ENCODE data around the gene JARID2. TPM values are rescaled to one million over a fixed set of nuclear protein-coding genes. Genes with fewer than 3 reads are reported as not detected.
A peak's percentile ranks its signal among the peaks of the same experiment; 100 is the strongest.

JARID2 gene
- total and polyA plus RNA-seq, 12 donors, result 2.3 to 11.6 (median 8.7) TPM

DNA sequence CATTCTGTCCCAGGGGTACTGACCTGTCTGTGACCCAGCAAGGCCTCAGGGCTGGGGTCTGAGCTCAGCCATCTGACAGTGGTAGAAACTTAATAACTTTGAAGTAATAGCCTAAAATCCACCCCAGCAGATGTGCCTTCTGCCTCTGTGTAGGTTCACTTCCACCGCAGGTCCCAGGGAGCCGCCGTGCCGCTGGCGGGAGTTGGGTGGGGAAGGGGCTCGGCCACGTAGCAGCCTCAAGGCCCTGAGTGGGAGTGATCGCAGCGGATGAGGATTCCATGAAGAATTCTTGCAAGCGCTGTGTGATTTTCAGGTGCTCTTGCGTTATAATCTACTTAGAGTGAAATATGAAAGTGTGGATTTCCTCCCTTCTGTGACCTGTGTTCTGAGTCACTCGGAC is 253.3 kb downstream of the JARID2 start:
- no peak overlapping the region for H3K27ac ChIP-seq
- WGBS, 2 donors, result 97% methylated on average over 12 of the region's 12 CpGs
- intact Hi-C loops (cut with DNase I), result loop anchor here in 3 of 10 donors (10.0 kb wide), 3 partner anchors 614 to 1374 kb away; no protein-coding TSS in a partner anchor
- H3K27me3 ChIP-seq, result no peaks in the 10 kb centered on the region
- no peak overlapping the region for H3K4me3 ChIP-seq
- H3K9me3 ChIP-seq, result no peaks in the 10 kb centered on the region
- TF ChIP-seq, protein P1, sequence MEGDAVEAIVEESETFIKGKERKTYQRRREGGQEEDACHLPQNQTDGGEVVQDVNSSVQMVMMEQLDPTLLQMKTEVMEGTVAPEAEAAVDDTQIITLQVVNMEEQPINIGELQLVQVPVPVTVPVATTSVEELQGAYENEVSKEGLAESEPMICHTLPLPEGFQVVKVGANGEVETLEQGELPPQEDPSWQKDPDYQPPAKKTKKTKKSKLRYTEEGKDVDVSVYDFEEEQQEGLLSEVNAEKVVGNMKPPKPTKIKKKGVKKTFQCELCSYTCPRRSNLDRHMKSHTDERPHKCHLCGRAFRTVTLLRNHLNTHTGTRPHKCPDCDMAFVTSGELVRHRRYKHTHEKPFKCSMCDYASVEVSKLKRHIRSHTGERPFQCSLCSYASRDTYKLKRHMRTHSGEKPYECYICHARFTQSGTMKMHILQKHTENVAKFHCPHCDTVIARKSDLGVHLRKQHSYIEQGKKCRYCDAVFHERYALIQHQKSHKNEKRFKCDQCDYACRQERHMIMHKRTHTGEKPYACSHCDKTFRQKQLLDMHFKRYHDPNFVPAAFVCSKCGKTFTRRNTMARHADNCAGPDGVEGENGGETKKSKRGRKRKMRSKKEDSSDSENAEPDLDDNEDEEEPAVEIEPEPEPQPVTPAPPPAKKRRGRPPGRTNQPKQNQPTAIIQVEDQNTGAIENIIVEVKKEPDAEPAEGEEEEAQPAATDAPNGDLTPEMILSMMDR (IDR thresholded peaks at IDR 0.05), result no peak
- H3K4me1 ChIP-seq, result peaks cover 9 to 61% (median 38%) of the 10 kb centered on the region in 9 donors
- DNase-seq (no peak), ATAC-seq (no peak)
- peaks cover 0 to 83% (median 8%) of the 10 kb centered on the region in 9 donors for H3K36me3 ChIP-seq

DNA sequence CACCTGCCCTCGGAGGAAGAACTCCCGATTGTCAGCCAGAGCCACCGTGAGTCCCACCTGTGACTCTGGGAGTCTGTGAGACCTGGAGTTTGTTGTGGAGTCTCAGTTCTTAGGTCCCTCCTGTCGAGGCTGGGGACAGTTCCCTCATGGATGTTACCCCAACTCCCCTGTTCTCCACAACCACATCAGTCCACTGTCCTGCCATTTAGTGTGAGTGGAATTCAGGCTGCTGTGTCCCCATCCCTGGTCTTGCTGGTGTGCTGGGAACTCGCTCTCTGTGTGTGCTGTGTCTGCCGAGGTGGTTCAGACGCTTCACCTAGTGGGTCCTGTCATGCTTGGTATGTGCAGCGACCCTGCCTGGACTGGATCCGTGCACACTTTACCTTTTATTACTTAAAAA is 253.7 kb downstream of the JARID2 start:
- Histone ChIP-seq H3K27ac (no peak overlapping the region), H3K36me3 (peaks cover 0 to 86% (median 8%) of the 10 kb centered on the region in 9 donors), H3K4me3 (no peak overlapping the region), H3K27me3 (no peaks in the 10 kb centered on the region), H3K4me1 (peaks cover 12 to 64% (median 42%) of the 10 kb centered on the region in 9 donors), H3K9me3 (no peaks in the 10 kb centered on the region)
- intact Hi-C loops (cut with DNase I), result loop anchor here in 3 of 10 donors (10.0 kb wide), 3 partner anchors 615 to 1375 kb away; no protein-coding TSS in a partner anchor
- no peak for ATAC-seq
- WGBS, 2 donors, result 97% methylated on average over 9 of the region's 9 CpGs
- TF ChIP-seq, protein P1 (IDR thresholded peaks at IDR 0.05), result no peak
- no peak for DNase-seq

DNA sequence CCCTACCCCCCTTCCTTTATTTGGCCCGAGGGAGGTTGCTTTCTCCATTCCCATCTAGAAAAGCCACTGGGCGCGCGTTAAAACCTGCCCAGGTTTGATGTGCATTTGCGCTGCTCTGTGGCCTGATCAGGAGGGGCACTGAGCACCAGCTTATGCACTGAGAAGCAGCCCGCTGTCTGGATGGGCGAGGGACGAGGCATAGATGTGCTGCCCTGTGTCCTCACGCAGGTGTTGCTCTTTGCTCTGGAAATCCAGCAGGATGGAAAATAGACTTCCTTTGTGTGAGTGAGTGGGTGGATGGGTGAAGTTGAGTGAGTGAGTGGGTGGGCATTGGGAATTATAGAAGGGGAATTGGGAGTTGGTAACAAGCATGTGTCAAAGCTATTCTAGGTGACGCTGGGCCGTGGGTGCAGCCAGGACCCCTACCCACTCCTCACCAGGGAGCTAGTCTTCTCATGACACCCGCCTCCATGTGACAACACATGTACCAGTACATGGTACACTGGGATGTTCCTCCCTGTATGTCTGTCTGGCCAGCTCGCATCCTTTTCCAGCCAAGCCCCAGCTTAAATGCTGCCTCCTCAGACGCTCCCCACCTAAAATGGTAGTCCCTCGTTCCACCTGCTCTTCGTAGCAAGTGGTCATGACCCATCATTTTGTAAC is 254.3 kb downstream of the JARID2 start:
- Histone ChIP-seq H3K36me3 (peaks cover 0 to 86% (median 8%) of the 10 kb centered on the region in 9 donors), H3K4me3 (no peak overlapping the region), H3K27ac (no peak overlapping the region), H3K4me1 (peaks cover 12 to 64% (median 46%) of the 10 kb centered on the region in 9 donors), H3K27me3 (no peaks in the 10 kb centered on the region), H3K9me3 (no peaks in the 10 kb centered on the region)
- DNase-seq (no peak), ATAC-seq (no peak)
- 91 to 95% methylated on average over 16 of the region's 16 CpGs for WGBS, 2 donors
- intact Hi-C loops (cut with DNase I), result loop anchor here in 6 of 10 donors (5.0 to 10.0 kb wide), 6 partner anchors 115 to 1375 kb away; partner anchors contain the start of gene JARID2 (in 2 of the 6)
- TF ChIP-seq, protein P1 (IDR thresholded peaks at IDR 0.05), result no peak

DNA sequence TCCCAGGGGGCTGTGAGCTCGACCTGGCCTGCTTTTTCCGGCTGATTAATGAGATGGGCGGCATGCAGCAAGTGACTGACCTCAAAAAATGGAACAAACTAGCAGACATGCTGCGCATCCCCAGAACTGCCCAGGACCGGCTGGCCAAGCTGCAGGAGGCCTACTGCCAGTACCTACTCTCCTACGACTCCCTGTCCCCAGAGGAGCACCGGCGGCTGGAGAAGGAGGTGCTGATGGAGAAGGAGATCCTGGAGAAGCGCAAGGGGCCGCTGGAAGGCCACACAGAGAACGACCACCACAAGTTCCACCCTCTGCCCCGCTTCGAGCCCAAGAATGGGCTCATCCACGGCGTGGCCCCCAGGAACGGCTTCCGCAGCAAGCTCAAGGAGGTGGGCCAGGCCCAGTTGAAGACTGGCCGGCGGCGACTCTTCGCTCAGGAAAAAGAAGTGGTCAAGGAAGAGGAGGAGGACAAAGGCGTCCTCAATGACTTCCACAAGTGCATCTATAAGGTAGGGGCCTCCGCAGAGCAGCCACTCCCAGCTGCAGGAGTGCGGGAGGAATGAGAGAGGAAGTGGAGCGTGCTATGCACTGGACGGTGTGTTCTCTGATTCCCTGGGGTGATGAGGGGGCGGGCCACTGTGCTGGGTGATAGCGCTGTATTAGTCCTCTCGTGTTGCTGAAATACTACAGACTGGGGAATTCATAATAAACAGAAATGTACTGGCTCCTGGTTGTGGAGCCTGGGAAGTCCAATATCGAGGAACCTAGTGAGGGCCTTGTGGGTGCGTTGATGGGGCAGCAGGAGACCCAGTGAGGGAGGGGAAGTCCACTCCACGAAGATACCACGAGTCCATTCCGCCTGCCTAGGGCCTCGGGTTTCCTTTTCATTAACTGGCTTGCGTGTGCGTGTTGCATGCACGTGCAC is 255.3 kb downstream of the JARID2 start:
- intact Hi-C loops (cut with DNase I), result loop anchor here in 6 of 10 donors (5.0 to 10.0 kb wide), 6 partner anchors 114 to 1376 kb away; partner anchors contain the start of gene JARID2 (in 2 of the 6)
- no peaks in the 10 kb centered on the region for H3K9me3 ChIP-seq
- TF ChIP-seq, protein P1 (IDR thresholded peaks at IDR 0.05), result no peak
- 77 to 89% methylated on average over 38 of the region's 38 CpGs for WGBS, 2 donors
- peak overlapping the region in 4 of 10 donors; percentile 49 to 60 (median 52) for H3K27ac ChIP-seq
- H3K27me3 ChIP-seq, result no peaks in the 10 kb centered on the region
- ATAC-seq (no peak), DNase-seq (no peak)
- peaks cover 15 to 64% (median 45%) of the 10 kb centered on the region in 9 donors for H3K4me1 ChIP-seq
- H3K36me3 ChIP-seq, result peaks cover 0 to 79% (median 8%) of the 10 kb centered on the region in 9 donors
- no peak overlapping the region for H3K4me3 ChIP-seq

Measured in heart right ventricle (tissue), 16 donors.